HCT116 (cell line): ENCODE measurements around the gene B4GALNT4. TPM values are rescaled to one million over a fixed set of nuclear protein-coding genes. Genes with fewer than 3 reads are reported as not detected.

Experiments used
- ATAC-seq: fragments of 200-7000 bp; cut with Tn5 transposase; 2 replicates; pipeline ENCODE4 v1.9.1; 2020; ENCODE audit warnings: mild to moderate bottlenecking, moderate library complexity
- BruUV-seq: library from RNA; stranded (reverse); fragments of 400-500 nt; replicated peaks from 2 replicates; lab custom pipeline; 2021; lab: Mats Ljungman, UMichigan
- CTCF ChIA-PET: fragments of 300-600 bp; sonication (Branson Sonifier 250); formaldehyde crosslinking; loops from one replicate; lab custom pipeline; 2021; ENCODE audit warnings: antibody characterized with exemption; lab: Charles Lee
- POLR2A ChIA-PET: fragments of 300-600, 350-600 bp; sonication (Branson Sonifier 250); formaldehyde crosslinking; loops from one replicate; lab custom pipeline; 2021; ENCODE audit warnings: antibody characterized with exemption; lab: Charles Lee
- RAD21 ChIA-PET, 2 experiments: fragments of 300-600 bp; sonication (Branson Sonifier 250); formaldehyde crosslinking; loops; one replicate each; lab custom pipeline; 2023; ENCODE audit warnings: low total read pairs in 2 of 2; ENCODE audit not compliant: uncharacterized antibody in 2 of 2, unreplicated experiment in 2 of 2, low non-redundant PET in 1 of 2; lab: Charles Lee
- DNase-seq: peaks from one replicate; pipeline ENCODE4 v3.0.0-alpha.2; 2010; ENCODE audit warnings: low read depth, low spot score
- H2AFZ ChIP-seq: fragments of 200-600 bp; shearing (Covaris generic), sonication (generic); 2 replicates; pipeline ENCODE4 v1.6.1; 2017; ENCODE audit warnings: low read depth, mixed run types, mixed read lengths, antibody characterized with exemption, low read length; ENCODE audit not compliant: poor library complexity, severe bottlenecking
- H3K27ac ChIP-seq: 2 replicates; pipeline ENCODE4 v1.5.1; 2012; ENCODE audit warnings: low read depth, low read length
- H3K27me3 ChIP-seq: fragments of 200-600 bp; sonication (generic); 2 replicates; pipeline ENCODE4 v1.6.1; 2016; ENCODE audit warnings: mixed run types, low read length, mixed read lengths; ENCODE audit not compliant: insufficient read depth
- H3K36me3 ChIP-seq, 2 experiments: fragments of 200-500 bp in 1 of 2; fragments of 200-600 bp in 1 of 2; sonication (Bioruptor generic) in 1 of 2; sonication (generic) in 1 of 2; 2 replicates each; pipeline versions ENCODE4 v1.5.1 to v1.6.1; 2014 to 2016; ENCODE audit warnings: low read length in 2 of 2, inconsistent platforms in 1 of 2, mixed read lengths in 1 of 2, mixed run types in 1 of 2; ENCODE audit not compliant: insufficient read depth in 2 of 2, control insufficient read depth in 1 of 2
- H3K4me1 ChIP-seq, 2 experiments: fragments of 200-600 bp in 1 of 2; sonication (generic) in 1 of 2; 2 replicates each; pipeline versions ENCODE4 v1.5.1 to v1.6.1; 2012 to 2017; ENCODE audit warnings: low read length in 2 of 2, inconsistent platforms in 1 of 2, mild to moderate bottlenecking in 1 of 2, mixed read lengths in 1 of 2, mixed run types in 1 of 2, moderate library complexity in 1 of 2; ENCODE audit not compliant: insufficient read depth in 2 of 2, control insufficient read depth in 1 of 2
- H3K4me2 ChIP-seq: fragments of 200-600 bp; sonication (generic); 2 replicates; pipeline ENCODE4 v1.6.1; 2017; ENCODE audit warnings: mixed run types, low read length, mixed read lengths
- H3K4me3 ChIP-seq, 2 experiments: fragments of 200-600 bp in 1 of 2; sonication (generic) in 1 of 2; replicated peaks in 1 of 2; 2 replicates each; pipeline ENCODE4 v1.5.1; 2011 to 2016; ENCODE audit warnings: low read length in 2 of 2, control low read depth in 1 of 2, low read depth in 1 of 2, mild to moderate bottlenecking in 1 of 2, mixed read lengths in 1 of 2, mixed run types in 1 of 2
- H3K79me2 ChIP-seq: fragments of 200-600 bp; sonication (generic); 2 replicates; pipeline ENCODE4 v1.6.1; 2017; ENCODE audit warnings: mild to moderate bottlenecking, mixed run types, low read length, moderate library complexity, mixed read lengths; ENCODE audit not compliant: insufficient read depth
- H3K9ac ChIP-seq: fragments of 200-600 bp; sonication (generic); 2 replicates; pipeline ENCODE4 v1.6.1; 2016; ENCODE audit warnings: low read length, mixed read lengths
- H3K9me2 ChIP-seq: fragments of 200-600 bp; sonication (generic), shearing (Covaris generic); 2 replicates; pipeline ENCODE4 v1.6.1; 2017; ENCODE audit warnings: mixed run types, mild to moderate bottlenecking, moderate library complexity; ENCODE audit not compliant: insufficient read depth
- H3K9me3 ChIP-seq, 2 experiments: fragments of 200-500 bp in 1 of 2; fragments of 200-600 bp in 1 of 2; sonication (Bioruptor generic) in 1 of 2; sonication (generic) in 1 of 2; 2 replicates each; pipeline ENCODE4 v1.6.1; 2014 to 2017; ENCODE audit warnings: low read length in 2 of 2, mixed read lengths in 2 of 2, inconsistent platforms in 1 of 2, low read depth in 1 of 2, mild to moderate bottlenecking in 1 of 2, mixed run types in 1 of 2, moderate library complexity in 1 of 2; ENCODE audit not compliant: control insufficient read depth in 1 of 2, insufficient read depth in 1 of 2
- H4K20me1 ChIP-seq: fragments of 200-600 bp; sonication (generic), shearing (Covaris generic); 2 replicates; pipeline ENCODE4 v1.6.1; 2017; ENCODE audit warnings: mixed run types, mild to moderate bottlenecking, moderate library complexity; ENCODE audit not compliant: insufficient read depth
- ATF3 ChIP-seq: IDR thresholded peaks from 2 replicates; pipeline ENCODE4 v1.6.1; 2012
- CEBPB ChIP-seq: IDR thresholded peaks from 2 replicates; pipeline ENCODE4 v1.6.1; 2012; ENCODE audit warnings: low read depth
- CTCF ChIP-seq, 3 experiments: fragments of 200-600 bp in 1 of 3; sonication (generic) in 1 of 3; IDR thresholded peaks in 2 of 3; conservative IDR thresholded peaks in 1 of 3; 2 replicates each; pipeline ENCODE4 v1.5.1; 2012 to 2017; ENCODE audit warnings: low read depth in 2 of 3, low read length in 2 of 3, antibody characterized with exemption in 1 of 3, borderline replicate concordance in 1 of 3, control low read depth in 1 of 3, mild to moderate bottlenecking in 1 of 3, mixed read lengths in 1 of 3, mixed run types in 1 of 3, moderate library complexity in 1 of 3; ENCODE audit not compliant: insufficient read depth in 1 of 3
- EGR1 ChIP-seq: IDR thresholded peaks from 2 replicates; pipeline ENCODE4 v1.6.1; 2012; ENCODE audit warnings: low read depth
- ELF1 ChIP-seq: IDR thresholded peaks from 2 replicates; pipeline ENCODE4 v1.6.1; 2012; ENCODE audit warnings: low read depth, borderline replicate concordance
- EZH2 ChIP-seq: fragments of 200-600 bp; sonication (generic); IDR thresholded peaks from 2 replicates; pipeline ENCODE4 v1.6.1; 2017; ENCODE audit warnings: antibody characterized with exemption, mixed run types
- EZH2phosphoT487 ChIP-seq: fragments of 200-600 bp; IDR thresholded peaks from 2 replicates; pipeline ENCODE4 v1.6.1; 2018; ENCODE audit warnings: antibody characterized with exemption, borderline replicate concordance
- FOSL1 ChIP-seq: IDR thresholded peaks from 2 replicates; pipeline ENCODE4 v1.6.1; 2012; ENCODE audit warnings: low read depth
- JUND ChIP-seq: IDR thresholded peaks from 2 replicates; pipeline ENCODE4 v1.6.1; 2012
- MAX ChIP-seq: IDR thresholded peaks from 2 replicates; pipeline ENCODE4 v1.6.1; 2012
- POLR2AphosphoS5 ChIP-seq: IDR thresholded peaks from 2 replicates; pipeline ENCODE4 v1.6.1; 2011; ENCODE audit warnings: mild to moderate bottlenecking, low read depth, low read length, moderate library complexity
- RAD21 ChIP-seq: IDR thresholded peaks from 2 replicates; pipeline ENCODE4 v1.6.1; 2012; ENCODE audit warnings: low read depth, mild to moderate bottlenecking
- REST ChIP-seq: IDR thresholded peaks from 2 replicates; pipeline ENCODE4 v1.6.1; 2012; ENCODE audit warnings: low read depth
- SIN3A ChIP-seq: IDR thresholded peaks from 2 replicates; pipeline ENCODE4 v1.6.1; 2012; ENCODE audit warnings: low read depth
- SP1 ChIP-seq: IDR thresholded peaks from 2 replicates; pipeline ENCODE4 v1.6.1; 2012; ENCODE audit warnings: low read depth
- SRF ChIP-seq: IDR thresholded peaks from 2 replicates; pipeline ENCODE4 v1.6.1; 2012; ENCODE audit warnings: low read depth
- TCF7L2 ChIP-seq: IDR thresholded peaks from 2 replicates; pipeline ENCODE4 v1.7.0; 2011; ENCODE audit warnings: borderline replicate concordance, inconsistent platforms; ENCODE audit not compliant: insufficient read depth, insufficient read length; ENCODE audit errors: extremely low read depth
- YY1 ChIP-seq: IDR thresholded peaks from 2 replicates; pipeline ENCODE4 v1.6.1; 2011; ENCODE audit warnings: low read length, low read depth, moderate library complexity, mild to moderate bottlenecking; ENCODE audit not compliant: insufficient replicate concordance; ENCODE audit errors: extremely low read depth
- ZBTB33 ChIP-seq: IDR thresholded peaks from 2 replicates; pipeline ENCODE4 v1.6.1; 2011; ENCODE audit warnings: mild to moderate bottlenecking, low read length, moderate library complexity; ENCODE audit not compliant: insufficient replicate concordance; ENCODE audit errors: extremely low read depth
- ZNF274 ChIP-seq: fragments of 200-500 bp; sonication (Bioruptor generic); IDR thresholded peaks from 2 replicates; pipeline ENCODE4 v1.6.1; 2014; ENCODE audit warnings: mild to moderate bottlenecking, low read depth, low read length, inconsistent platforms
- intact Hi-C: fragments of 100-400 bp; cut with micrococcal nuclease; formaldehyde crosslinking; loops from 2 replicates; pipeline ENCODE4 v1.10.0; 2022
- total RNA-seq: library from RNA; stranded (reverse); gene quantifications from one replicate; pipeline ENCODE4 v1.2.1, GENCODE V29; 2021; ENCODE audit not compliant: unreplicated experiment

B4GALNT4 gene
- total RNA-seq, 1 experiment from 2014 or later = 54.3 TPM

GRCh38 chr11:352456-353031, 16.8 kb upstream of the B4GALNT4 start:
- H3K79me2 ChIP-seq = no peaks in the 10 kb centered on the region
- H3K36me3 ChIP-seq = no peaks in the 10 kb centered on the region
- BruUV-seq = no TSS peak
- POLR2A ChIA-PET = no interaction called here
- H3K9me2 ChIP-seq = no peaks in the 10 kb centered on the region
- H4K20me1 ChIP-seq = no peaks in the 10 kb centered on the region
- ATAC-seq (no peak), DNase-seq (no peak)
- H3K27ac ChIP-seq = no peak overlapping the region
- intact Hi-C loops = no loop called here
- no peak overlapping the region for H3K4me3 ChIP-seq
- no peaks in the 10 kb centered on the region; a peak in 1 of 4 replicates for H3K9me3 ChIP-seq
- RAD21 ChIA-PET = no interaction called here
- peaks cover 12 to 16% of the 10 kb centered on the region in 2 experiments for H3K4me1 ChIP-seq
- no peak overlapping the region for H3K4me2 ChIP-seq
- CTCF ChIA-PET = no interaction called here
- no peaks in the 10 kb centered on the region for H3K27me3 ChIP-seq
- TF ChIP-seq POLR2AphosphoS5 = no peak
- no peak for TF ChIP-seq ELF1
- TF ChIP-seq YY1 = no peak
- no peak for TF ChIP-seq ZBTB33
- no peak for TF ChIP-seq EZH2phosphoT487
- TF ChIP-seq EZH2 = no peak
- no peak for TF ChIP-seq SP1
- TF ChIP-seq SIN3A = no peak
- TF ChIP-seq FOSL1 = no peak
- TF ChIP-seq ZNF274 = no peak
- no peak for TF ChIP-seq TCF7L2
- no peak for TF ChIP-seq RAD21
- no peak for TF ChIP-seq SRF
- TF ChIP-seq CTCF (IDR thresholded peaks at IDR 0.05 in 2 of 3, conservative IDR thresholded peaks at IDR 0.05 in 1 of 3; ENCODE audit: borderline replicate concordance in 1 of 3, insufficient read depth in 1 of 3, low read depth in 2 of 3, low read length in 2 of 3) = no peak
- TF ChIP-seq JUND = no peak
- TF ChIP-seq CEBPB = no peak
- TF ChIP-seq MAX = no peak
- no peak for TF ChIP-seq ATF3
- no peak for TF ChIP-seq REST
- TF ChIP-seq EGR1 = no peak
- TF ChIP-seq, all 23 proteins: peak for 0
- no peak overlapping the region for H2AFZ ChIP-seq
- no peak overlapping the region for H3K9ac ChIP-seq
